ENCODE data around the gene CYP2W1. TPM values are rescaled to one million over a fixed set of nuclear protein-coding genes. Genes with fewer than 3 reads are reported as not detected.

The CYP2W1 gene
- total RNA-seq, 2 experiments from 2014 or later, result not detected

GRCh38 chr7:981793-982510, 1.0 kb upstream of the CYP2W1 start:
- no peaks in the 10 kb centered on the region for H3K4me1 Mint-ChIP-seq (ENCODE audit: low read depth)
- no peaks in the 10 kb centered on the region for H3K9me3 Mint-ChIP-seq (ENCODE audit: insufficient read depth)
- H3K4me3 Mint-ChIP-seq, result no peak overlapping the region
- ATAC-seq (no peak), DNase-seq (no peak)
- H3K27ac Mint-ChIP-seq, result no peak overlapping the region
- H3K27me3 Mint-ChIP-seq (ENCODE audit: low read depth), result no peaks in the 10 kb centered on the region
- ChIA-PET POLR2A (no interaction called here), CTCF (interaction anchor here (1.6 kb wide), 1 partner anchor 11 kb away, joined by 4 read pairs; no protein-coding TSS in a partner anchor)
- H3K36me3 Mint-ChIP-seq (ENCODE audit: low read depth), result no peaks in the 10 kb centered on the region

GRCh38 chr7:982511-983003, 424 bp upstream of the CYP2W1 start:
- no peak overlapping the region for H3K27ac Mint-ChIP-seq
- no peak overlapping the region for H3K4me3 Mint-ChIP-seq
- H3K4me1 Mint-ChIP-seq (ENCODE audit: low read depth), result no peaks in the 10 kb centered on the region
- ATAC-seq (no peak), DNase-seq (no peak)
- H3K36me3 Mint-ChIP-seq (ENCODE audit: low read depth), result no peaks in the 10 kb centered on the region
- POLR2A ChIA-PET, result no interaction called here
- CTCF ChIA-PET, result interaction anchor here (1.6 kb wide), 1 partner anchor 10 kb away, joined by 4 read pairs; no protein-coding TSS in a partner anchor
- no peaks in the 10 kb centered on the region for H3K9me3 Mint-ChIP-seq (ENCODE audit: insufficient read depth)
- no peaks in the 10 kb centered on the region for H3K27me3 Mint-ChIP-seq (ENCODE audit: low read depth)

GRCh38 chr7:983616-984071, 663 bp downstream of the CYP2W1 start:
- no peak overlapping the region for H3K27ac Mint-ChIP-seq
- H3K4me3 Mint-ChIP-seq, result no peak overlapping the region
- no peaks in the 10 kb centered on the region for H3K4me1 Mint-ChIP-seq (ENCODE audit: low read depth)
- ATAC-seq (no peak), DNase-seq (no peak)
- H3K36me3 Mint-ChIP-seq (ENCODE audit: low read depth), result no peaks in the 10 kb centered on the region
- POLR2A ChIA-PET, result no interaction called here
- H3K27me3 Mint-ChIP-seq (ENCODE audit: low read depth), result no peaks in the 10 kb centered on the region
- CTCF ChIA-PET, result no interaction called here
- H3K9me3 Mint-ChIP-seq (ENCODE audit: insufficient read depth), result no peaks in the 10 kb centered on the region

GRCh38 chr7:984361-985126, 1.6 kb downstream of the CYP2W1 start:
- POLR2A ChIA-PET, result interaction anchor here (1.7 kb wide), 1 partner anchor 9 kb away, joined by 5 read pairs; the partner anchor contains the start of gene COX19
- no peak for ATAC-seq

GRCh38 chr7:985127-985416, 2.1 kb downstream of the CYP2W1 start:
- no peak for ATAC-seq
- Mint-ChIP-seq H3K36me3 (ENCODE audit: low read depth) (no peaks in the 10 kb centered on the region), H3K4me1 (ENCODE audit: low read depth) (no peaks in the 10 kb centered on the region), H3K4me3 (no peak overlapping the region), H3K9me3 (ENCODE audit: insufficient read depth) (no peaks in the 10 kb centered on the region), H3K27me3 (ENCODE audit: low read depth) (no peaks in the 10 kb centered on the region), H3K27ac (no peak overlapping the region)
- no peak for DNase-seq
- ChIA-PET POLR2A (interaction anchor here (1.7 kb wide), 1 partner anchor 10 kb away, joined by 5 read pairs; the partner anchor contains the start of gene COX19), CTCF (interaction anchor here (1.0 kb wide), 1 partner anchor 9 kb away, joined by 3 read pairs; no protein-coding TSS in a partner anchor)

More at GRCh38 chr7:984361-985126, 1.6 kb downstream of the CYP2W1 start:
- Mint-ChIP-seq H3K9me3 (ENCODE audit: insufficient read depth) (no peaks in the 10 kb centered on the region), H3K4me3 (no peak overlapping the region), H3K27ac (no peak overlapping the region), H3K36me3 (ENCODE audit: low read depth) (no peaks in the 10 kb centered on the region), H3K4me1 (ENCODE audit: low read depth) (no peaks in the 10 kb centered on the region), H3K27me3 (ENCODE audit: low read depth) (no peaks in the 10 kb centered on the region)
- DNase-seq, result no peak
- CTCF ChIA-PET, result interaction anchor here (1.0 kb wide), 1 partner anchor 9 kb away, joined by 3 read pairs; no protein-coding TSS in a partner anchor

- ChIA-PET CTCF (no interaction called here), POLR2A (interaction anchor here (1.7 kb wide), 1 partner anchor 11 kb away, joined by 5 read pairs; the partner anchor contains the start of gene COX19)
- ATAC-seq (no peak), DNase-seq (no peak)
- no peaks in the 10 kb centered on the region for H3K36me3 Mint-ChIP-seq (ENCODE audit: low read depth)
- H3K9me3 Mint-ChIP-seq (ENCODE audit: insufficient read depth), result no peaks in the 10 kb centered on the region
- no peak overlapping the region for H3K27ac Mint-ChIP-seq
- H3K27me3 Mint-ChIP-seq (ENCODE audit: low read depth), result no peaks in the 10 kb centered on the region
- no peak overlapping the region for H3K4me3 Mint-ChIP-seq
- no peaks in the 10 kb centered on the region for H3K4me1 Mint-ChIP-seq (ENCODE audit: low read depth)
Observed at GRCh38 chr7:985915-986741, 3.1 kb downstream of the CYP2W1 start.

GRCh38 chr7:986766-987751, 4.1 kb downstream of the CYP2W1 start:
- H3K27ac Mint-ChIP-seq, result no peak overlapping the region
- no peak overlapping the region for H3K4me3 Mint-ChIP-seq
- no peaks in the 10 kb centered on the region for H3K36me3 Mint-ChIP-seq (ENCODE audit: low read depth)
- no peaks in the 10 kb centered on the region for H3K27me3 Mint-ChIP-seq (ENCODE audit: low read depth)
- DNase-seq (no peak), ATAC-seq (no peak)
- no peaks in the 10 kb centered on the region for H3K4me1 Mint-ChIP-seq (ENCODE audit: low read depth)
- ChIA-PET CTCF (no interaction called here), POLR2A (no interaction called here)
- H3K9me3 Mint-ChIP-seq (ENCODE audit: insufficient read depth), result no peaks in the 10 kb centered on the region

- Mint-ChIP-seq H3K36me3 (ENCODE audit: low read depth) (no peaks in the 10 kb centered on the region), H3K4me1 (ENCODE audit: low read depth) (peaks cover under 1% of the 10 kb centered on the region), H3K27me3 (ENCODE audit: low read depth) (no peaks in the 10 kb centered on the region), H3K27ac (no peak overlapping the region), H3K9me3 (ENCODE audit: insufficient read depth) (no peaks in the 10 kb centered on the region), H3K4me3 (no peak overlapping the region)
- DNase-seq, result no peak
- no peak for ATAC-seq
- ChIA-PET POLR2A (no interaction called here), CTCF (no interaction called here)
Observed at GRCh38 chr7:987909-988308, 4.9 kb downstream of the CYP2W1 start.

GRCh38 chr7:988426-988911, 5.5 kb downstream of the CYP2W1 start:
- no peak overlapping the region for H3K27ac Mint-ChIP-seq
- H3K9me3 Mint-ChIP-seq (ENCODE audit: insufficient read depth), result no peaks in the 10 kb centered on the region
- peaks cover 4% of the 10 kb centered on the region for H3K4me1 Mint-ChIP-seq (ENCODE audit: low read depth)
- ChIA-PET POLR2A (no interaction called here), CTCF (no interaction called here)
- H3K4me3 Mint-ChIP-seq, result no peak overlapping the region
- H3K27me3 Mint-ChIP-seq (ENCODE audit: low read depth), result no peaks in the 10 kb centered on the region
- DNase-seq (no peak), ATAC-seq (no peak)
- no peaks in the 10 kb centered on the region for H3K36me3 Mint-ChIP-seq (ENCODE audit: low read depth)

- DNase-seq (no peak), ATAC-seq (no peak)
- no peaks in the 10 kb centered on the region for H3K9me3 Mint-ChIP-seq (ENCODE audit: insufficient read depth)
- POLR2A ChIA-PET, result no interaction called here
- no peak overlapping the region for H3K27ac Mint-ChIP-seq
- H3K4me1 Mint-ChIP-seq (ENCODE audit: low read depth), result peaks cover 4% of the 10 kb centered on the region
- no peaks in the 10 kb centered on the region for H3K27me3 Mint-ChIP-seq (ENCODE audit: low read depth)
- no peaks in the 10 kb centered on the region for H3K36me3 Mint-ChIP-seq (ENCODE audit: low read depth)
- CTCF ChIA-PET, result no interaction called here
- H3K4me3 Mint-ChIP-seq, result no peak overlapping the region
Observed at GRCh38 chr7:988963-989529, 6.1 kb downstream of the CYP2W1 start.
